ENCODE data around the gene MAML2.

MAML2 gene

GRCh38 chr11:96238563-96239135, 104.3 kb downstream of the MAML2 start:
- DNase-seq (ENCODE audit: low read depth): no peak

DNA sequence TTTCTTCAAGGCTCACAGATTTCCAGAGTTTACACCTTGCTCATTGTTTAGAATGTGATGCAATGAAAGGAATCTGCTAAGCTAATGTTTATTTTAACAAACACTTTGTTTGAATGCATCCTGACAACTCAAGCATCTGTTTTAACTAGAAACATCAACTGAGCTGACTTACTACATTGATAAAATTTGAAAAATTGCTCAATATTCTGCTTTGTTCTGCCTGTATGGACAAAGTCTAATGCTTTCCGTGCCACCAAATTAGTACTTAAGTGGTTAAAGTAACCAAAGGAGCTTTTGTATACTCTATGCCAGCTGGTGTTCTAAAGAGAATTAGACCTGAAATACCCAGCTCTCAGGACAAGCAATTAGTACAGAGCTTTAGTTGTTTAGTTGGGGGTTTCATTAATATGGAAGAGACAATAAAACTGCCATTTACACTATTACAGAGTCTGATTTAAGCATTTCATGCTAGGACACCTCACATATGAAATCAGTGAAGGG, 105.2 kb downstream of the MAML2 start:
- no peak for DNase-seq (ENCODE audit: low read depth)

DNA sequence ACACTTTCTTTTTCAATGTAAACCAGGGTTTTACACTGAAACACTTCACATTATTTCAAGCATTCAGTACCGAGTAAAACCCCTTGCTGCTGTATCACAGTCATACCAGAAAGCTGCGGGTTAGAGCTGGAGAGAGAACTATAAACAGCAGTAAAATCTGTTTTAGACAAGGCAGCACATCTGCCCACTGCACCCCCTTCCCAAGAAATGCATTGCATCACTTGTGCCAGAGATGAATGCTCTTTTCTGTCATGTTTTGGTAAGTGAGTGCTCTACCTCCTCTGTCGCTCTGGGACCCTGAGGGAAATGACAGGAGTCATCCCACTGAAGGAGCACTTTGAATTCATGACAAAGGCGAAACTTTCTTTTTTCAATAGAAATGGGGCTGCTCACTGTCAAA, 107.2 kb downstream of the MAML2 start:
- no peak for DNase-seq (ENCODE audit: low read depth)

DNA sequence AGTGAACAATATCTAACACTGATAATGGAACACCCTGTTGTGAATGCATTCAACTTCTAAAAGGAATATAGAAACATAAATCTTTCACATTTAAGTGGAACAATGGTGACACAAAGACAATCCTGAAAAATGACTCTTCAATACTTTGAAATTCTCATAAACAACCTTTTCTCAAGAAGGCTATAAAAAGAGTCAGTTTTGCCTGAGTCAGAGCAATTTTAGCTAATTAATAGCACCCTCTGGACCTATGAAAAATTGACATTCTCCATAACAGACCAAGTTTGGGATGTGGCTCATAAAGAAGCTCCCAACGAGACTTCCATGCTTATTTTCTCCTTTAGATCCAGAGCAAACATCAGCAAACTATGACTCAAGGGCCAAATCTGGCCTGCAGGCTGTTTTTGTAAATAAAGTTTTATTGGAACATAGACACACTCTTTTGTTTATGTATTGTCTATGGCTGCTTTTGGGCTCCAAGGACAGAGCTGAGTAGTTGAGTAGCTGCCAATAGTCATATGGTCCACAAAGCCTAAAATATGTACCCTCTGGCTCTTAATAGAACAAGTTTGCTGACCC, 108.0 kb downstream of the MAML2 start:
- DNase-seq (ENCODE audit: low read depth): no peak

DNA sequence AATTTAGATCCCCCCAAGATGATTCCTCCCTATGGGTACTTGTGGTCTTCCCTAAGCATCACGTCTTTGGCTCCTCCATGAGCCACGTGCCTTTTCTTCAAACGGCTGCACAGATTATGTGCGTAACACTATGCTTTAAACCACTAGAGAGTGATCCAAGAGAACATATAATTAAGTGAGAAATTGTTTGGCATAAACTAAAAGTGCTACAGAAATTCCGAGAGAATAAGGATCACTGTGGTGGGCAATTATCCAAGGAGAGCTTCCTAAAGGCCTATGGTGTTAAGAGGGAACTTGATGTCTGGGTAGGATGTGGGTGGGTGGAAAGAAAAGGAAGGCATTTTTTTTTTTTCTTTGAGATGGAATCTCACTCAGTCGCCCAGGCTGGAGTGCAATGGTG, 110.9 kb downstream of the MAML2 start:
- no peak for DNase-seq (ENCODE audit: low read depth)

DNA sequence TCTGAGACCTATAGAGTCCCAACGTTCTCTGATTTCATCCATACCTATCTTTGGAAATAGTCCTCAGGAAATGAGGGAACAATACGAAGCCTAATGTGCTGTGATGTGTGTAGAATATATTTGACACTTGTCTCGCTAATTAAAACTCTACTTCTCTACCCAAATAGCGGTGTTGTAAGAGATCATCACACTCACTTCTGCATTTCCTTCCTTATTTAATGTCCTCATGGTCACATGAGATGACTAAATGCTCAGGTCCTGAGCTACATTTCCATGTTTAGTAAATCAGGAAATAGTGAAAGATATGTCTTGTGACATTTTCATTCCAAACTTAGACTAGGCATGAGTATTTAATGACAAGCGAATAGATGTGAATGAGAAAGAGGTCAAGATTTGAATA, 112.3 kb downstream of the MAML2 start:
- DNase-seq (ENCODE audit: low read depth): no peak

DNA sequence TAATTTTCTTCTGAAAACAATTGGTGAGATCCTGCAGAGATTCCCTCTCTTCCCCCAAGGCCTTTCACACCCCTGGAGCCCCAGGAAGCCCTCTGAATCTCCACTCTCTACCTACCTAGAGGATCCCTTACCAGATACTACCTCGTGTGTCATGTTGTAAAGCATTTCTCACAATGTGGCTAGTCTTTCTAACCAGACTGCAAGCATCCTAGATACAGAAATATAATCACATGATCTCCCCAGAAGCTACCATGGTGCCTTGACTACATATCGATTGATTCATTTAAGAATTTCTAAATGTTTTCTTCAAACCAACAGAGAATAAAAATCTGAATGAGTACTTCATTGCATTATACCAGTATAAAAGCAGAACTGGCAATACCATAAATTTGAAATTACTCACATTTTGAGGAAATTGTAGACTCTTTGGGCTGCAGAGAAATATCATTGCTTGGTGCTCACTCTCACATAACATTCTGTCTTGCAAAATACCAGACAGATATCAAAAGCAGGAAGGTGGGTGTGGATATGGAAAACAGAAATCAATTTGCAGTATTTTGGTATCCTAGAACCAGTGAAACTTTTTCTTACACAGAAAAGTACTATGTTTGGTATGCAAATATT, 113.5 kb downstream of the MAML2 start:
- no peak for DNase-seq (ENCODE audit: low read depth)

DNA sequence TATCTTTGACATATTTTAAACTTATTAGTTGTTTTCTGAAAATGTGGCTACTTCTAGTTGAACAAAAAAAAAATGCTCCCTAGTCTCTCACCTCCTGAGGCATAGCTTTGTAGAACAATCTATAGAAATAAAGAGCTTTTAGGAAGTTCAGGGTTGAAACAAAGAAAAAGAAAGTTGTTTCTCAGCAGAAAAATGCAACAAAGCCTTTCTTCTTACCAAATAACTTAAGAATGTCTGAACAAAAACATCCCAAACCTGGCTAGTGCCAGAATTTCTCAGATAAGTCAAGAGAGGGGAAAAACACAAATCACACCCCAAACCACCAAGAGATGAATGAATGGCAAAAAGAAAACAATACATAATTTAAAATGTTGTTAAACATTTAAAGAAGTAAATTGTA, 114.1 kb downstream of the MAML2 start:
- DNase-seq (ENCODE audit: low read depth): no peak

- DNase-seq (ENCODE audit: low read depth): peak; percentile 90
Observed at GRCh38 chr11:96228473-96228891, 114.5 kb downstream of the MAML2 start.

GRCh38 chr11:96227244-96227643, 115.8 kb downstream of the MAML2 start:
- no peak for DNase-seq (ENCODE audit: low read depth)

DNA sequence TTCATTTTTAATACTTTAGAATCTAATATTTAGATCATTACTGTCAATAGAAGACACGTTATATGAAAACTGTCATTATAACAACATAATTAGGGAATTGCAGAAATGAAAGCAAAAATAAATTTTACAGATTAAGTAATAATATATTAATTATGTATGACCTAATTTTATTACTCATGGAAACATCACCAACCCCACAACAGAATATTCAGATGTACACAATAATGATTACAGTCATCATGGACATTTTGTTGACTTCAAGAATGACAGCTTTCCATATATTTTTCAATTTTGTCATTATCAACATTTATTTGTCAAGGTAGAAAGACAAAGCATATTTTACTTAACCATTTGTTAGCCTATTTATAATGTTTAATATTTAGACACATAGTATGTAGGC, 119.9 kb downstream of the MAML2 start:
- DNase-seq (ENCODE audit: low read depth): no peak

GRCh38 chr11:96222102-96222501, 120.9 kb downstream of the MAML2 start:
- no peak for DNase-seq (ENCODE audit: low read depth)

DNA sequence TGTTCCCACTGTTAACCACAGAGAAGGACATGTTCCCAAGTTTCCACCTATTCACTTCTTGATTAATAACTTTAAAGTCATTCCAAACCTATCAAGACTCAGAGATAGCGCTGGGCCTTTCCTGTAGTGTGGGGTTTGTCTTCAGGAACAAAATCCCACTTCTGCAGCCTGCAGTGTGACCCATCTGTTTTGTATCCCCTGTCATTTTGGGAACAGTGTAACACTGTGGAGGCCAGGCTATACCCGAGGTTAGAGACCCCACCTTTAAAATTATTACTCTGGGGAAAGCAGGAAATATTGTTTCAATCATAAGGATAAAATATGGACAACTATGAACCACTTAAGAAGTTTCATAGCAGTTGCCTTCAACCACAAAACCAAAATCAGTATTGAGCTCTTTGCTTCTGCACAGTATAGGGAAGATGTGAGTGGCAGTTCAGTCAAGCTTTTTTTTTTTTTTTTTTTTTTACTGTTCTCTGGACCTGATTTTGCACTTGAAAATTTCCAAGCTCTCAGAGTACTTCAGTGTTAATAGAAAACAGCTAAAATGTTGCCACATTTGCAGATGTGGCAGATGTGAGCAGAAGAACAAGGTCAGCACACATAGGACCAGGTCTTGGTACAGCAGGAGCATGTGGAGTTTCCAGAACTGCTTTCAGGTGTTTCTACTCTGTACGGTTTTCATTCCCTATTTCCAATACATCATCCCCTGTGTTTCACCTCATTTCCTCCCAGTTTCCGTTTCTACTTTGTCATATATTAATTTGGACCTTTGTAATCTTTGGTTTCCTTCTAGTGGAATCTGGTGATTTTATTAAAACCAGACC, 121.5 kb downstream of the MAML2 start:
- DNase-seq (ENCODE audit: low read depth): no peak

- no peak for DNase-seq (ENCODE audit: low read depth)
Observed at GRCh38 chr11:96219981-96220623, 122.9 kb downstream of the MAML2 start.

DNA sequence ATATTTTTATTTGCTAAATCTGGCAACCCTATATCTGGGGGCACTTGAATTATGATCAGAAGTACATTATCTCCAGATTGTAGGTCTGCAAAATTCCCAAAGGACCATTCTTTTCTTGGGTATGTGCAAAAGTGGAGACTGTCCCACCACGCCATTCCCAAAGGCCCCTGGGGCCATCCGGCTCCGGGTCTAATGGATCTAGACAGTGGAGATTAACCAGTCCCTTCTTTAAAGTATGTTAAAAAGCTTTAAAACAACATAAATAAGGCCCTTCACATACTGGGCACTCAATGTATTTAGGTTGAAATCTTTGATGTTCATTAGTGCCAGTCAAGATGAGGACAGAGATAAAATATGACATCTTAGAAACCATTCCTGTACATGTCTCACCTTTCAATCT, 124.1 kb downstream of the MAML2 start:
- DNase-seq (ENCODE audit: low read depth): no peak

GRCh38 chr11:96218006-96218405, 125.0 kb downstream of the MAML2 start:
- no peak for DNase-seq (ENCODE audit: low read depth)

DNA sequence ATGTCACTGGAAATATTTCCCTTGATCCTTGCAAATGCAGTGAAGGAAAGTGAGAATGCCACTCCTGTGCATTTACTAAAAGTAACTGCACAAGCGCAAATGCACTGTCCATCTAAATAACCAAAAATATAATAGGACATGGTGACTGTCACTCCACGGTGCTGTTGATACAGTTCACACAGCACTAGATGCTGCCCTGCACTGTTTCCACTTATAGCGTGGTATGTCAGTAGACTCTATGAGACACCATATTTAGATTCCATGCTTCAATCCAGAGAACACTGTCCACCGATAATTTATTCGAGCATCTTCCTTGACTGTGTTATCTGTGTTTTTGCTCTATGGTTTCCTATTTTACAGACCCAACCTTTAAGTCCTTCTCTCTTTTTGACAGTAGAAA, 125.8 kb downstream of the MAML2 start:
- no peak for DNase-seq (ENCODE audit: low read depth)

DNA sequence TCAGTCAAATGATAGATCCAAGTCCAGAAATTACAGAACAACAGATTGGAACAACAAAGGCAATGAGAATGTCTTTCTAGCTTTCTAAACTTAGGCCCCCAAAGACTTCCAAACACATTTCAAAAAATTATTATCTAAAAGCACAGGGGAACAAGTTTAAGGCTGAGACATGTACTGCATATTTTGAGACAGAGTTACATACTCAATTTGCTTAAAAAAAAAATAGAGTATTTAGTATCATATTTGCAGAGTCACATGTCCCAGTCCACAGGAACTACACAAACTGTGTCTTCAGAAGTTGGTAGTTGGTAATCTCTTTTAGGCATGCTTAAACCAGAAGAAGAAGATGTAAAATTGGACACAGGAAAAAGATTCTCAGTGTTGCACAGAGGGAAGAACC, 127.2 kb downstream of the MAML2 start:
- DNase-seq (ENCODE audit: low read depth): no peak

GRCh38 chr11:96215110-96215782, 127.7 kb downstream of the MAML2 start:
- DNase-seq (ENCODE audit: low read depth): no peak

- no peak for DNase-seq (ENCODE audit: low read depth)
Observed at GRCh38 chr11:96214777-96215109, 128.3 kb downstream of the MAML2 start.

DNA sequence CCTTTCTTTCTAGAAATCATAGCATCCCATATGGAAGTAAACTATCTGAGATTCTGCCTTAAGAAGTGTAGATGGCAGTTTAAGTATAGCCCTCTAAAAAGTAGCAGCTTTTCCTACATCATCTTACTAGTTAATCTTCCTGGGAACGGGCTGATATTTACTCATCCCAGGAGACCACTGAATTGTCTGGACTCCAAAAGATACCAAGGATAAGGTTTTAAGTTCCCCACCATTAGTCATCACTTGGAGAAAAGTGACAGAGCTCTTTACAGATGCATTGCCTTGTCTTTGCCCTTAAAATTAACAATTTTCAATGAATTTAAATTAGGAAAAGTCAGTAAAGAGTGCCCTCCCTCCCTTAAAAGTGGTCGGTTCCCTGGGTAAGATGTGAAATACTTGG, 129.5 kb downstream of the MAML2 start:
- peak; percentile 83 for DNase-seq (ENCODE audit: low read depth)

GRCh38 chr11:96211436-96211835, 131.6 kb downstream of the MAML2 start:
- no peak for DNase-seq (ENCODE audit: low read depth)

All from non-pigmented ciliary epithelial cell (primary cell).